ENCODE data around the gene SMIM45.

Gene SMIM45

GRCh38 chr22:41971431-41971830 lies 19.5 kb downstream of the SMIM45 start:
- DNase-seq, result no peak

GRCh38 chr22:41974691-41975290 lies 22.8 kb downstream of the SMIM45 start:
- DNase-seq, result no peak

- DNase-seq, result no peak
These were observed 23.5 kb downstream of the SMIM45 start for GRCh38 chr22:41975299-41976069.

GRCh38 chr22:41976070-41976901 lies 24.3 kb downstream of the SMIM45 start:
- DNase-seq, result peak; percentile 20

GRCh38 chr22:41976961-41977566 lies 25.1 kb downstream of the SMIM45 start:
- DNase-seq, result no peak

- DNase-seq, result no peak
These were observed 26.8 kb downstream of the SMIM45 start for GRCh38 chr22:41978732-41979131.

- no peak for DNase-seq
These were observed 27.7 kb downstream of the SMIM45 start for GRCh38 chr22:41979423-41980250.

- no peak for DNase-seq
These were observed 30.9 kb downstream of the SMIM45 start for GRCh38 chr22:41982865-41983264.

GRCh38 chr22:41983513-41984405 lies 31.8 kb downstream of the SMIM45 start:
- no peak for DNase-seq

GRCh38 chr22:41987276-41987675 lies 35.3 kb downstream of the SMIM45 start:
- DNase-seq, result no peak

GRCh38 chr22:41989246-41989645 lies 37.3 kb downstream of the SMIM45 start:
- no peak for DNase-seq

- no peak for DNase-seq
These were observed 39.2 kb downstream of the SMIM45 start for GRCh38 chr22:41991111-41991510.

- DNase-seq, result no peak
These were observed 40.5 kb downstream of the SMIM45 start for GRCh38 chr22:41992496-41992895.

GRCh38 chr22:41995211-41995610 lies 43.3 kb downstream of the SMIM45 start:
- no peak for DNase-seq

- DNase-seq, result no peak
These were observed 44.9 kb downstream of the SMIM45 start for GRCh38 chr22:41996826-41997225.

GRCh38 chr22:41998361-41999261 lies 46.7 kb downstream of the SMIM45 start, which contains the start of gene WBP2NL:
TSS of gene WBP2NL (plus strand) at chr22:41998788. CDS start at chr22:41998819, 31 bp downstream.
- DNase-seq, result peak; percentile 94

GRCh38 chr22:42000466-42000865 lies 48.5 kb downstream of the SMIM45 start:
- no peak for DNase-seq

- DNase-seq, result no peak
These were observed 49.2 kb downstream of the SMIM45 start for GRCh38 chr22:42001121-42001520.

- DNase-seq, result no peak
These were observed 49.8 kb downstream of the SMIM45 start for GRCh38 chr22:42001706-42002105.

- no peak for DNase-seq
These were observed 56.0 kb downstream of the SMIM45 start for GRCh38 chr22:42007922-42008321.
